HCT116 (cell line): Measurements from ENCODE around the gene RIN1. TPM values are rescaled to one million over a fixed set of nuclear protein-coding genes. Genes with fewer than 3 reads are reported as not detected.

Experiments used
- ATAC-seq: fragments of 200-7000 bp; cut with Tn5 transposase; 2 replicates; pipeline ENCODE4 v1.9.1; 2020; ENCODE audit warnings: mild to moderate bottlenecking, moderate library complexity
- BruUV-seq: library from RNA; stranded (reverse); fragments of 400-500 nt; replicated peaks from 2 replicates; lab custom pipeline; 2021; lab: Mats Ljungman, UMichigan
- CTCF ChIA-PET: fragments of 300-600 bp; sonication (Branson Sonifier 250); formaldehyde crosslinking; loops from one replicate; lab custom pipeline; 2021; ENCODE audit warnings: antibody characterized with exemption; lab: Charles Lee
- POLR2A ChIA-PET: fragments of 300-600, 350-600 bp; sonication (Branson Sonifier 250); formaldehyde crosslinking; loops from one replicate; lab custom pipeline; 2021; ENCODE audit warnings: antibody characterized with exemption; lab: Charles Lee
- RAD21 ChIA-PET, 2 experiments: fragments of 300-600 bp; sonication (Branson Sonifier 250); formaldehyde crosslinking; loops; one replicate each; lab custom pipeline; 2023; ENCODE audit warnings: low total read pairs in 2 of 2; ENCODE audit not compliant: uncharacterized antibody in 2 of 2, unreplicated experiment in 2 of 2, low non-redundant PET in 1 of 2; lab: Charles Lee
- DNase-seq: peaks from one replicate; pipeline ENCODE4 v3.0.0-alpha.2; 2010; ENCODE audit warnings: low read depth, low spot score
- H2AFZ ChIP-seq: fragments of 200-600 bp; shearing (Covaris generic), sonication (generic); 2 replicates; pipeline ENCODE4 v1.6.1; 2017; ENCODE audit warnings: low read depth, mixed run types, mixed read lengths, antibody characterized with exemption, low read length; ENCODE audit not compliant: poor library complexity, severe bottlenecking
- H3K27ac ChIP-seq: 2 replicates; pipeline ENCODE4 v1.5.1; 2012; ENCODE audit warnings: low read depth, low read length
- H3K27me3 ChIP-seq: fragments of 200-600 bp; sonication (generic); 2 replicates; pipeline ENCODE4 v1.6.1; 2016; ENCODE audit warnings: mixed run types, low read length, mixed read lengths; ENCODE audit not compliant: insufficient read depth
- H3K36me3 ChIP-seq, 2 experiments: fragments of 200-500 bp in 1 of 2; fragments of 200-600 bp in 1 of 2; sonication (Bioruptor generic) in 1 of 2; sonication (generic) in 1 of 2; 2 replicates each; pipeline versions ENCODE4 v1.5.1 to v1.6.1; 2014 to 2016; ENCODE audit warnings: low read length in 2 of 2, inconsistent platforms in 1 of 2, mixed read lengths in 1 of 2, mixed run types in 1 of 2; ENCODE audit not compliant: insufficient read depth in 2 of 2, control insufficient read depth in 1 of 2
- H3K4me1 ChIP-seq, 2 experiments: fragments of 200-600 bp in 1 of 2; sonication (generic) in 1 of 2; 2 replicates each; pipeline versions ENCODE4 v1.5.1 to v1.6.1; 2012 to 2017; ENCODE audit warnings: low read length in 2 of 2, inconsistent platforms in 1 of 2, mild to moderate bottlenecking in 1 of 2, mixed read lengths in 1 of 2, mixed run types in 1 of 2, moderate library complexity in 1 of 2; ENCODE audit not compliant: insufficient read depth in 2 of 2, control insufficient read depth in 1 of 2
- H3K4me2 ChIP-seq: fragments of 200-600 bp; sonication (generic); 2 replicates; pipeline ENCODE4 v1.6.1; 2017; ENCODE audit warnings: mixed run types, low read length, mixed read lengths
- H3K4me3 ChIP-seq, 2 experiments: fragments of 200-600 bp in 1 of 2; sonication (generic) in 1 of 2; replicated peaks in 1 of 2; 2 replicates each; pipeline ENCODE4 v1.5.1; 2011 to 2016; ENCODE audit warnings: low read length in 2 of 2, control low read depth in 1 of 2, low read depth in 1 of 2, mild to moderate bottlenecking in 1 of 2, mixed read lengths in 1 of 2, mixed run types in 1 of 2
- H3K79me2 ChIP-seq: fragments of 200-600 bp; sonication (generic); 2 replicates; pipeline ENCODE4 v1.6.1; 2017; ENCODE audit warnings: mild to moderate bottlenecking, mixed run types, low read length, moderate library complexity, mixed read lengths; ENCODE audit not compliant: insufficient read depth
- H3K9ac ChIP-seq: fragments of 200-600 bp; sonication (generic); 2 replicates; pipeline ENCODE4 v1.6.1; 2016; ENCODE audit warnings: low read length, mixed read lengths
- H3K9me2 ChIP-seq: fragments of 200-600 bp; sonication (generic), shearing (Covaris generic); 2 replicates; pipeline ENCODE4 v1.6.1; 2017; ENCODE audit warnings: mixed run types, mild to moderate bottlenecking, moderate library complexity; ENCODE audit not compliant: insufficient read depth
- H3K9me3 ChIP-seq, 2 experiments: fragments of 200-500 bp in 1 of 2; fragments of 200-600 bp in 1 of 2; sonication (Bioruptor generic) in 1 of 2; sonication (generic) in 1 of 2; 2 replicates each; pipeline ENCODE4 v1.6.1; 2014 to 2017; ENCODE audit warnings: low read length in 2 of 2, mixed read lengths in 2 of 2, inconsistent platforms in 1 of 2, low read depth in 1 of 2, mild to moderate bottlenecking in 1 of 2, mixed run types in 1 of 2, moderate library complexity in 1 of 2; ENCODE audit not compliant: control insufficient read depth in 1 of 2, insufficient read depth in 1 of 2
- H4K20me1 ChIP-seq: fragments of 200-600 bp; sonication (generic), shearing (Covaris generic); 2 replicates; pipeline ENCODE4 v1.6.1; 2017; ENCODE audit warnings: mixed run types, mild to moderate bottlenecking, moderate library complexity; ENCODE audit not compliant: insufficient read depth
- ATF3 ChIP-seq: IDR thresholded peaks from 2 replicates; pipeline ENCODE4 v1.6.1; 2012
- CEBPB ChIP-seq: IDR thresholded peaks from 2 replicates; pipeline ENCODE4 v1.6.1; 2012; ENCODE audit warnings: low read depth
- CTCF ChIP-seq, 3 experiments: fragments of 200-600 bp in 1 of 3; sonication (generic) in 1 of 3; IDR thresholded peaks in 2 of 3; conservative IDR thresholded peaks in 1 of 3; 2 replicates each; pipeline ENCODE4 v1.5.1; 2012 to 2017; ENCODE audit warnings: low read depth in 2 of 3, low read length in 2 of 3, antibody characterized with exemption in 1 of 3, borderline replicate concordance in 1 of 3, control low read depth in 1 of 3, mild to moderate bottlenecking in 1 of 3, mixed read lengths in 1 of 3, mixed run types in 1 of 3, moderate library complexity in 1 of 3; ENCODE audit not compliant: insufficient read depth in 1 of 3
- JUND ChIP-seq: IDR thresholded peaks from 2 replicates; pipeline ENCODE4 v1.6.1; 2012
- POLR2A ChIP-seq: IDR thresholded peaks from 2 replicates; pipeline ENCODE4 v1.7.0; 2011; ENCODE audit warnings: borderline replicate concordance; ENCODE audit not compliant: insufficient read depth, insufficient read length; ENCODE audit errors: extremely low read depth
- POLR2AphosphoS5 ChIP-seq: IDR thresholded peaks from 2 replicates; pipeline ENCODE4 v1.6.1; 2011; ENCODE audit warnings: mild to moderate bottlenecking, low read depth, low read length, moderate library complexity
- TCF7L2 ChIP-seq: IDR thresholded peaks from 2 replicates; pipeline ENCODE4 v1.7.0; 2011; ENCODE audit warnings: borderline replicate concordance, inconsistent platforms; ENCODE audit not compliant: insufficient read depth, insufficient read length; ENCODE audit errors: extremely low read depth
- ZFX ChIP-seq: fragments of 450-650 bp; IDR thresholded peaks from 2 replicates; pipeline ENCODE4 v1.6.1; 2017
- intact Hi-C: fragments of 100-400 bp; cut with micrococcal nuclease; formaldehyde crosslinking; loops from 2 replicates; pipeline ENCODE4 v1.10.0; 2022
- total RNA-seq: library from RNA; stranded (reverse); gene quantifications from one replicate; pipeline ENCODE4 v1.2.1, GENCODE V29; 2021; ENCODE audit not compliant: unreplicated experiment

Gene RIN1
- total RNA-seq, 1 experiment from 2014 or later: 38.7 TPM

- Histone ChIP-seq H3K27me3 (no peaks in the 10 kb centered on the region), H3K9me3 (no peaks in the 10 kb centered on the region), H3K36me3 (no peaks in the 10 kb centered on the region), H3K79me2 (peaks cover 9% of the 10 kb centered on the region; the same call in 1 of the 2 replicates), H4K20me1 (no peaks in the 10 kb centered on the region), H3K27ac (peak overlapping the region; percentile 31; the same call in 1 of the 2 replicates), H2AFZ (no peak overlapping the region), H3K9me2 (no peaks in the 10 kb centered on the region), H3K4me1 (peaks cover 3 to 29% of the 10 kb centered on the region in 2 experiments; a peak in 3 of 4 replicates), H3K4me3 (no peak overlapping the region), H3K4me2 (peak overlapping the region; percentile 30), H3K9ac (peak overlapping the region; percentile 38; the same call in 1 of the 2 replicates)
- ATAC-seq (peak; percentile 89), DNase-seq (peak; percentile 91)
- TF ChIP-seq CTCF (IDR thresholded peaks at IDR 0.05 in 2 of 3, conservative IDR thresholded peaks at IDR 0.05 in 1 of 3; ENCODE audit: borderline replicate concordance in 1 of 3, insufficient read depth in 1 of 3, low read depth in 2 of 3, low read length in 2 of 3): peak in 2 of 3 experiments; percentile 88 to 96; a peak in 4 of 6 replicates
- TF ChIP-seq POLR2AphosphoS5: peak; percentile 55
- TF ChIP-seq ATF3: no peak
- no peak for TF ChIP-seq TCF7L2
- TF ChIP-seq CEBPB: no peak
- TF ChIP-seq POLR2A: no peak
- no peak for TF ChIP-seq JUND
- peak; percentile 23; the same call in 1 of the 2 replicates for TF ChIP-seq ZFX
- intact Hi-C loops: no loop called here
- CTCF ChIA-PET: interaction anchor here (0.6 to 3.0 kb wide), 10 partner anchors 8 to 104 kb away, joined by 3 to 17 read pairs (median 4); partner anchors contain the start of genes RAB1B and TMEM151A
- POLR2A ChIA-PET: no interaction called here
- RAD21 ChIA-PET: no interaction called here
- BruUV-seq: no TSS peak
Observed at GRCh38 chr11:66282468-66283455, 53.5 kb downstream of the RIN1 start.

Other genes starting within 250 kb of the RIN1 start
- 58.5 TPM for gene KLC2, start 78.7 kb downstream of the RIN1 start, total RNA-seq
- 148 TPM for gene RAB1B, start 67.8 kb downstream of the RIN1 start, total RNA-seq
- 1.3 TPM for gene CNIH2, start 58.3 kb downstream of the RIN1 start, total RNA-seq
- gene YIF1A, start 47.3 kb downstream of the RIN1 start, total RNA-seq: 54.7 TPM
- 5.9 TPM for gene TMEM151A, start 44.5 kb downstream of the RIN1 start, total RNA-seq
- gene CD248, start 19.4 kb downstream of the RIN1 start, total RNA-seq: 0.32 TPM
- gene BRMS1, start 8.7 kb upstream of the RIN1 start, total RNA-seq: 42.1 TPM
- 6.7 TPM for gene B4GAT1, start 11.2 kb upstream of the RIN1 start, total RNA-seq
- gene SLC29A2, start 35.3 kb upstream of the RIN1 start, total RNA-seq: 39.7 TPM
- not detected for gene NPAS4, start 84.6 kb upstream of the RIN1 start, total RNA-seq
- 126 TPM for gene MRPL11, start 102.4 kb upstream of the RIN1 start, total RNA-seq
- 12.8 TPM for gene PELI3, start 130.5 kb upstream of the RIN1 start, total RNA-seq
- 55.6 TPM for gene DPP3, start 144.0 kb upstream of the RIN1 start, total RNA-seq
- 29.8 TPM for gene BBS1, start 174.2 kb upstream of the RIN1 start, total RNA-seq
- 10.5 TPM for gene ZDHHC24, start 209.6 kb upstream of the RIN1 start, total RNA-seq
- not detected for gene ACTN3, start 210.5 kb upstream of the RIN1 start, total RNA-seq
- gene CTSF, start 232.2 kb upstream of the RIN1 start, total RNA-seq: 0.34 TPM